GM21825 (cell line): ENCODE data around the gene ADIPOR2.

Experiments used
- ATAC-seq: cut with Tn5 transposase; IDR thresholded peaks from one replicate; pipeline ENCODE4 v1.9.1; 2021; ENCODE audit warnings: mild to moderate bottlenecking, moderate library complexity; ENCODE audit not compliant: unreplicated experiment

The ADIPOR2 gene

GRCh38 chr12:1826867-1827705, 136.2 kb downstream of the ADIPOR2 start:
- ATAC-seq: no peak

- ATAC-seq: no peak
These were observed 137.2 kb downstream of the ADIPOR2 start for GRCh38 chr12:1827826-1828805.

GRCh38 chr12:1828856-1829255, 138.0 kb downstream of the ADIPOR2 start:
- no peak for ATAC-seq

- ATAC-seq: no peak
These were observed 138.5 kb downstream of the ADIPOR2 start for GRCh38 chr12:1829306-1829900.

GRCh38 chr12:1830401-1830845, 139.6 kb downstream of the ADIPOR2 start:
- no peak for ATAC-seq

GRCh38 chr12:1830981-1831963, 140.4 kb downstream of the ADIPOR2 start:
- no peak for ATAC-seq

- no peak for ATAC-seq
These were observed 142.1 kb downstream of the ADIPOR2 start for GRCh38 chr12:1832801-1833595.

- no peak for ATAC-seq
These were observed 142.7 kb downstream of the ADIPOR2 start for GRCh38 chr12:1833596-1834028.

- ATAC-seq: no peak
These were observed 143.5 kb downstream of the ADIPOR2 start for GRCh38 chr12:1834186-1834925.

- ATAC-seq: no peak
These were observed 144.6 kb downstream of the ADIPOR2 start for GRCh38 chr12:1835211-1836131.

GRCh38 chr12:1836241-1836803, 145.5 kb downstream of the ADIPOR2 start:
- ATAC-seq: no peak

- ATAC-seq: no peak
These were observed 146.1 kb downstream of the ADIPOR2 start for GRCh38 chr12:1836854-1837421.

GRCh38 chr12:1837541-1838204, 146.8 kb downstream of the ADIPOR2 start:
- ATAC-seq: no peak
